HCT116 (cell line): ENCODE measurements around the gene DNMT3B. TPM values are rescaled to one million over a fixed set of nuclear protein-coding genes. Genes with fewer than 3 reads are reported as not detected.

Source experiments
- ATAC-seq: fragments of 200-7000 bp; cut with Tn5 transposase; 2 replicates; pipeline ENCODE4 v1.9.1; 2020; ENCODE audit warnings: mild to moderate bottlenecking, moderate library complexity
- BruUV-seq: library from RNA; stranded (reverse); fragments of 400-500 nt; replicated peaks from 2 replicates; lab custom pipeline; 2021; lab: Mats Ljungman, UMichigan
- CTCF ChIA-PET: fragments of 300-600 bp; sonication (Branson Sonifier 250); formaldehyde crosslinking; loops from one replicate; lab custom pipeline; 2021; ENCODE audit warnings: antibody characterized with exemption; lab: Charles Lee
- POLR2A ChIA-PET: fragments of 300-600, 350-600 bp; sonication (Branson Sonifier 250); formaldehyde crosslinking; loops from one replicate; lab custom pipeline; 2021; ENCODE audit warnings: antibody characterized with exemption; lab: Charles Lee
- RAD21 ChIA-PET, 2 experiments: fragments of 300-600 bp; sonication (Branson Sonifier 250); formaldehyde crosslinking; loops; one replicate each; lab custom pipeline; 2023; ENCODE audit warnings: low total read pairs in 2 of 2; ENCODE audit not compliant: uncharacterized antibody in 2 of 2, unreplicated experiment in 2 of 2, low non-redundant PET in 1 of 2; lab: Charles Lee
- DNase-seq: peaks from one replicate; pipeline ENCODE4 v3.0.0-alpha.2; 2010; ENCODE audit warnings: low read depth, low spot score
- H2AFZ ChIP-seq: fragments of 200-600 bp; shearing (Covaris generic), sonication (generic); 2 replicates; pipeline ENCODE4 v1.6.1; 2017; ENCODE audit warnings: low read depth, mixed run types, mixed read lengths, antibody characterized with exemption, low read length; ENCODE audit not compliant: poor library complexity, severe bottlenecking
- H3K27ac ChIP-seq: 2 replicates; pipeline ENCODE4 v1.5.1; 2012; ENCODE audit warnings: low read depth, low read length
- H3K27me3 ChIP-seq: fragments of 200-600 bp; sonication (generic); 2 replicates; pipeline ENCODE4 v1.6.1; 2016; ENCODE audit warnings: mixed run types, low read length, mixed read lengths; ENCODE audit not compliant: insufficient read depth
- H3K36me3 ChIP-seq, 2 experiments: fragments of 200-500 bp in 1 of 2; fragments of 200-600 bp in 1 of 2; sonication (Bioruptor generic) in 1 of 2; sonication (generic) in 1 of 2; 2 replicates each; pipeline versions ENCODE4 v1.5.1 to v1.6.1; 2014 to 2016; ENCODE audit warnings: low read length in 2 of 2, inconsistent platforms in 1 of 2, mixed read lengths in 1 of 2, mixed run types in 1 of 2; ENCODE audit not compliant: insufficient read depth in 2 of 2, control insufficient read depth in 1 of 2
- H3K4me1 ChIP-seq, 2 experiments: fragments of 200-600 bp in 1 of 2; sonication (generic) in 1 of 2; 2 replicates each; pipeline versions ENCODE4 v1.5.1 to v1.6.1; 2012 to 2017; ENCODE audit warnings: low read length in 2 of 2, inconsistent platforms in 1 of 2, mild to moderate bottlenecking in 1 of 2, mixed read lengths in 1 of 2, mixed run types in 1 of 2, moderate library complexity in 1 of 2; ENCODE audit not compliant: insufficient read depth in 2 of 2, control insufficient read depth in 1 of 2
- H3K4me2 ChIP-seq: fragments of 200-600 bp; sonication (generic); 2 replicates; pipeline ENCODE4 v1.6.1; 2017; ENCODE audit warnings: mixed run types, low read length, mixed read lengths
- H3K4me3 ChIP-seq, 2 experiments: fragments of 200-600 bp in 1 of 2; sonication (generic) in 1 of 2; replicated peaks in 1 of 2; 2 replicates each; pipeline ENCODE4 v1.5.1; 2011 to 2016; ENCODE audit warnings: low read length in 2 of 2, control low read depth in 1 of 2, low read depth in 1 of 2, mild to moderate bottlenecking in 1 of 2, mixed read lengths in 1 of 2, mixed run types in 1 of 2
- H3K79me2 ChIP-seq: fragments of 200-600 bp; sonication (generic); 2 replicates; pipeline ENCODE4 v1.6.1; 2017; ENCODE audit warnings: mild to moderate bottlenecking, mixed run types, low read length, moderate library complexity, mixed read lengths; ENCODE audit not compliant: insufficient read depth
- H3K9ac ChIP-seq: fragments of 200-600 bp; sonication (generic); 2 replicates; pipeline ENCODE4 v1.6.1; 2016; ENCODE audit warnings: low read length, mixed read lengths
- H3K9me2 ChIP-seq: fragments of 200-600 bp; sonication (generic), shearing (Covaris generic); 2 replicates; pipeline ENCODE4 v1.6.1; 2017; ENCODE audit warnings: mixed run types, mild to moderate bottlenecking, moderate library complexity; ENCODE audit not compliant: insufficient read depth
- H3K9me3 ChIP-seq, 2 experiments: fragments of 200-500 bp in 1 of 2; fragments of 200-600 bp in 1 of 2; sonication (Bioruptor generic) in 1 of 2; sonication (generic) in 1 of 2; 2 replicates each; pipeline ENCODE4 v1.6.1; 2014 to 2017; ENCODE audit warnings: low read length in 2 of 2, mixed read lengths in 2 of 2, inconsistent platforms in 1 of 2, low read depth in 1 of 2, mild to moderate bottlenecking in 1 of 2, mixed run types in 1 of 2, moderate library complexity in 1 of 2; ENCODE audit not compliant: control insufficient read depth in 1 of 2, insufficient read depth in 1 of 2
- H4K20me1 ChIP-seq: fragments of 200-600 bp; sonication (generic), shearing (Covaris generic); 2 replicates; pipeline ENCODE4 v1.6.1; 2017; ENCODE audit warnings: mixed run types, mild to moderate bottlenecking, moderate library complexity; ENCODE audit not compliant: insufficient read depth
- CBX3 ChIP-seq: IDR thresholded peaks from 2 replicates; pipeline ENCODE4 v1.6.1; 2012; ENCODE audit warnings: low read depth
- EGR1 ChIP-seq: IDR thresholded peaks from 2 replicates; pipeline ENCODE4 v1.6.1; 2012; ENCODE audit warnings: low read depth
- ELF1 ChIP-seq: IDR thresholded peaks from 2 replicates; pipeline ENCODE4 v1.6.1; 2012; ENCODE audit warnings: low read depth, borderline replicate concordance
- RAD21 ChIP-seq: IDR thresholded peaks from 2 replicates; pipeline ENCODE4 v1.6.1; 2012; ENCODE audit warnings: low read depth, mild to moderate bottlenecking
- REST ChIP-seq: IDR thresholded peaks from 2 replicates; pipeline ENCODE4 v1.6.1; 2012; ENCODE audit warnings: low read depth
- SP1 ChIP-seq: IDR thresholded peaks from 2 replicates; pipeline ENCODE4 v1.6.1; 2012; ENCODE audit warnings: low read depth
- ZFX ChIP-seq: fragments of 450-650 bp; IDR thresholded peaks from 2 replicates; pipeline ENCODE4 v1.6.1; 2017
- ZNF274 ChIP-seq: fragments of 200-500 bp; sonication (Bioruptor generic); IDR thresholded peaks from 2 replicates; pipeline ENCODE4 v1.6.1; 2014; ENCODE audit warnings: mild to moderate bottlenecking, low read depth, low read length, inconsistent platforms
- intact Hi-C: fragments of 100-400 bp; cut with micrococcal nuclease; formaldehyde crosslinking; loops from 2 replicates; pipeline ENCODE4 v1.10.0; 2022
- total RNA-seq: library from RNA; stranded (reverse); gene quantifications from one replicate; pipeline ENCODE4 v1.2.1, GENCODE V29; 2021; ENCODE audit not compliant: unreplicated experiment
- TF ChIP-seq, protein P1 (sequence below), 3 experiments: fragments of 200-600 bp in 1 of 3; sonication (generic) in 1 of 3; IDR thresholded peaks in 2 of 3; conservative IDR thresholded peaks in 1 of 3; 2 replicates each; pipeline ENCODE4 v1.5.1; 2012 to 2017; ENCODE audit warnings: low read depth in 2 of 3, low read length in 2 of 3, antibody characterized with exemption in 1 of 3, borderline replicate concordance in 1 of 3, control low read depth in 1 of 3, mild to moderate bottlenecking in 1 of 3, mixed read lengths in 1 of 3, mixed run types in 1 of 3, moderate library complexity in 1 of 3; ENCODE audit not compliant: insufficient read depth in 1 of 3

Gene DNMT3B
- total RNA-seq, 1 experiment from 2014 or later: 22.2 TPM

GRCh38 chr20:32823078-32823477, 60.9 kb downstream of the DNMT3B start:
- peaks cover 19% of the 10 kb centered on the region; the same call in 1 of the 2 replicates for H4K20me1 ChIP-seq
- H3K27me3 ChIP-seq: no peaks in the 10 kb centered on the region
- DNase-seq (no peak), ATAC-seq (no peak)
- POLR2A ChIA-PET: no interaction called here
- H3K79me2 ChIP-seq: peaks cover 78% of the 10 kb centered on the region
- H3K4me3 ChIP-seq: no peak overlapping the region
- RAD21 ChIA-PET: no interaction called here
- H3K4me2 ChIP-seq: peak overlapping the region; percentile 2; the same call in 1 of the 2 replicates
- H3K4me1 ChIP-seq: peaks cover 8 to 35% of the 10 kb centered on the region in 2 experiments; a peak in 3 of 4 replicates
- no peaks in the 10 kb centered on the region for H3K9me2 ChIP-seq
- no peak for TF ChIP-seq ELF1
- no peak for TF ChIP-seq CBX3
- TF ChIP-seq RAD21: no peak
- TF ChIP-seq EGR1: no peak
- no peak for TF ChIP-seq SP1
- no peak for TF ChIP-seq ZFX
- TF ChIP-seq REST: no peak
- TF ChIP-seq, protein P1, sequence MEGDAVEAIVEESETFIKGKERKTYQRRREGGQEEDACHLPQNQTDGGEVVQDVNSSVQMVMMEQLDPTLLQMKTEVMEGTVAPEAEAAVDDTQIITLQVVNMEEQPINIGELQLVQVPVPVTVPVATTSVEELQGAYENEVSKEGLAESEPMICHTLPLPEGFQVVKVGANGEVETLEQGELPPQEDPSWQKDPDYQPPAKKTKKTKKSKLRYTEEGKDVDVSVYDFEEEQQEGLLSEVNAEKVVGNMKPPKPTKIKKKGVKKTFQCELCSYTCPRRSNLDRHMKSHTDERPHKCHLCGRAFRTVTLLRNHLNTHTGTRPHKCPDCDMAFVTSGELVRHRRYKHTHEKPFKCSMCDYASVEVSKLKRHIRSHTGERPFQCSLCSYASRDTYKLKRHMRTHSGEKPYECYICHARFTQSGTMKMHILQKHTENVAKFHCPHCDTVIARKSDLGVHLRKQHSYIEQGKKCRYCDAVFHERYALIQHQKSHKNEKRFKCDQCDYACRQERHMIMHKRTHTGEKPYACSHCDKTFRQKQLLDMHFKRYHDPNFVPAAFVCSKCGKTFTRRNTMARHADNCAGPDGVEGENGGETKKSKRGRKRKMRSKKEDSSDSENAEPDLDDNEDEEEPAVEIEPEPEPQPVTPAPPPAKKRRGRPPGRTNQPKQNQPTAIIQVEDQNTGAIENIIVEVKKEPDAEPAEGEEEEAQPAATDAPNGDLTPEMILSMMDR (IDR thresholded peaks at IDR 0.05 in 2 of 3, conservative IDR thresholded peaks at IDR 0.05 in 1 of 3; ENCODE audit: borderline replicate concordance in 1 of 3, insufficient read depth in 1 of 3, low read depth in 2 of 3, low read length in 2 of 3): no peak
- TF ChIP-seq ZNF274: no peak
- no TSS peak for BruUV-seq
- H3K27ac ChIP-seq: no peak overlapping the region
- CTCF ChIA-PET: no interaction called here
- H3K9me3 ChIP-seq: no peaks in the 10 kb centered on the region
- H3K9ac ChIP-seq: no peak overlapping the region
- H3K36me3 ChIP-seq: peaks cover 3 to 10% of the 10 kb centered on the region in 2 experiments; a peak in 2 of 4 replicates
- H2AFZ ChIP-seq: no peak overlapping the region
- intact Hi-C loops: no loop called here
